Fibroblast of lung (primary cell): Measurements from ENCODE around the gene MYBL2. TPM values are rescaled to one million over a fixed set of nuclear protein-coding genes. Genes with fewer than 3 reads are reported as not detected.

Source experiments
- DNase-seq, 2 donors: peaks; one replicate each; pipeline versions ENCODE4 v3.0.0 to v3.0.0-alpha.2; 2010; ENCODE audit warnings: low read depth in 2 of 2
- H2AFZ ChIP-seq: 2 replicates; pipeline ENCODE4 v1.5.1; 2012; ENCODE audit warnings: low read length, control low read depth, inconsistent platforms
- H3K27ac ChIP-seq: 2 replicates; pipeline ENCODE4 v1.5.1; 2011; ENCODE audit warnings: low read length, control low read depth; ENCODE audit not compliant: insufficient read depth
- H3K27me3 ChIP-seq: 2 replicates; pipeline ENCODE4 v1.5.1; 2011; ENCODE audit warnings: mild to moderate bottlenecking, low read length; ENCODE audit not compliant: control insufficient read depth, insufficient read depth
- H3K36me3 ChIP-seq: 2 replicates; pipeline ENCODE4 v1.5.1; 2011; ENCODE audit warnings: low read length; ENCODE audit not compliant: control insufficient read depth, insufficient read depth
- H3K4me1 ChIP-seq: 2 replicates; pipeline ENCODE4 v1.5.1; 2011; ENCODE audit warnings: low read length; ENCODE audit not compliant: control insufficient read depth, insufficient read depth; ENCODE audit errors: extremely low read depth
- H3K4me2 ChIP-seq: 2 replicates; pipeline ENCODE4 v1.5.1; 2011; ENCODE audit warnings: low read length, control low read depth; ENCODE audit not compliant: insufficient read depth; ENCODE audit errors: extremely low read depth
- H3K4me3 ChIP-seq, 4 experiments: fragments of 200-600 bp in 1 of 4; sonication (generic) in 1 of 4; replicated peaks in 1 of 4; 2 replicates each; pipeline ENCODE4 v1.5.1; 2011 to 2016; ENCODE audit warnings: low read length in 4 of 4, low read depth in 3 of 4, mild to moderate bottlenecking in 3 of 4, control low read depth in 2 of 4, inconsistent platforms in 1 of 4, mixed read lengths in 1 of 4; ENCODE audit not compliant: insufficient read depth in 1 of 4; ENCODE audit errors: control extremely low read depth in 1 of 4
- H3K79me2 ChIP-seq: 2 replicates; pipeline ENCODE4 v1.5.1; 2012; ENCODE audit warnings: mild to moderate bottlenecking, low read length, inconsistent platforms; ENCODE audit not compliant: control insufficient read depth, insufficient read depth
- H3K9ac ChIP-seq: 2 replicates; pipeline ENCODE4 v1.5.1; 2011; ENCODE audit warnings: mild to moderate bottlenecking, low read length, control low read depth; ENCODE audit not compliant: insufficient read depth
- H3K9me3 ChIP-seq: 2 replicates; pipeline ENCODE4 v1.5.1; 2012; ENCODE audit warnings: low read depth, low read length; ENCODE audit not compliant: control insufficient read depth, insufficient read depth
- H4K20me1 ChIP-seq: 2 replicates; pipeline ENCODE4 v1.5.1; 2011; ENCODE audit warnings: low read length; ENCODE audit not compliant: control insufficient read depth, insufficient read depth; ENCODE audit errors: extremely low read depth
- EZH2 ChIP-seq: IDR thresholded peaks from 2 replicates; pipeline ENCODE4 v1.5.1; 2012; ENCODE audit warnings: low read length, control low read depth, mild to moderate bottlenecking; ENCODE audit errors: missing control alignments
- polyA plus RNA-seq, 2 donors: library from polyadenylated mRNA; depleted of rRNA in 1 of 2; stranded (reverse) in 1 of 2; unstranded in 1 of 2; fragments of >200 nt; gene quantifications; 2 replicates each; pipeline ENCODE4 v1.2.1, GENCODE V29; 2011 to 2012; ENCODE audit warnings: missing spikeins in 1 of 2
- total RNA-seq: library from RNA; depleted of rRNA; stranded (reverse); fragments of >200 nt; gene quantifications from 2 replicates; pipeline ENCODE4 v1.2.1, GENCODE V29; 2014
- TF ChIP-seq, protein P1 (sequence below), 2 donors: IDR thresholded peaks in 1 of 2; conservative IDR thresholded peaks in 1 of 2; 1 replicate in 1 of 2; 2 replicates in 1 of 2; pipeline ENCODE4 v1.5.1; 2011 to 2012; ENCODE audit warnings: low read length in 2 of 2, control low read depth in 1 of 2, inconsistent platforms in 1 of 2, low read depth in 1 of 2, mild to moderate bottlenecking in 1 of 2

Gene MYBL2
- total and polyA plus RNA-seq, 2 donors (not counting 1 experiment from before 2014, with no cell fraction given): 1.2 to 2.7 TPM

DNA sequence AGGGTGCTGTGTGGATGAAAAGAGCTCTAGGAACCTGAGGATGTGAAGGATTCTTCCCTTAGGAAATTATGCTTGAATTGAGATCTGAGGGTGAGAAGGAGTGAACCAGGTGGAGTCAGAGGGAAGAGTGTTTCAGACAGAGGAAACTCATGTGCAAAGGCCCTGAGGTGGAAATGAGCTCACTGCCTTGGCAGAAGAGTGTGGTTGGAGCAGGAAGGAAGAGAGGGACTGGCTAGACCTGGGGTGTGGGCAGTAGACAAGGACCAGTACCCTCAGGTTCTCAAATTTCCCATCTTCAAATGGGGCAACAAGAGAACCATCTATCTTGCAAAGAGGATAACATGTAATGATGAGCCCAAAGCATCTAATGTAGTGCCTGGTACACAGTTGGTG lies 83.9 kb downstream of the MYBL2 start:
- Histone ChIP-seq H3K9me3 (no peaks in the 10 kb centered on the region), H3K27me3 (no peaks in the 10 kb centered on the region), H3K79me2 (no peaks in the 10 kb centered on the region), H3K4me2 (no peak overlapping the region), H3K9ac (no peak overlapping the region), H3K36me3 (no peaks in the 10 kb centered on the region), H4K20me1 (no peaks in the 10 kb centered on the region), H3K4me3 (no peak overlapping the region), H3K4me1 (peaks cover 13% of the 10 kb centered on the region), H2AFZ (no peak overlapping the region), H3K27ac (no peak overlapping the region)
- TF ChIP-seq, protein P1, sequence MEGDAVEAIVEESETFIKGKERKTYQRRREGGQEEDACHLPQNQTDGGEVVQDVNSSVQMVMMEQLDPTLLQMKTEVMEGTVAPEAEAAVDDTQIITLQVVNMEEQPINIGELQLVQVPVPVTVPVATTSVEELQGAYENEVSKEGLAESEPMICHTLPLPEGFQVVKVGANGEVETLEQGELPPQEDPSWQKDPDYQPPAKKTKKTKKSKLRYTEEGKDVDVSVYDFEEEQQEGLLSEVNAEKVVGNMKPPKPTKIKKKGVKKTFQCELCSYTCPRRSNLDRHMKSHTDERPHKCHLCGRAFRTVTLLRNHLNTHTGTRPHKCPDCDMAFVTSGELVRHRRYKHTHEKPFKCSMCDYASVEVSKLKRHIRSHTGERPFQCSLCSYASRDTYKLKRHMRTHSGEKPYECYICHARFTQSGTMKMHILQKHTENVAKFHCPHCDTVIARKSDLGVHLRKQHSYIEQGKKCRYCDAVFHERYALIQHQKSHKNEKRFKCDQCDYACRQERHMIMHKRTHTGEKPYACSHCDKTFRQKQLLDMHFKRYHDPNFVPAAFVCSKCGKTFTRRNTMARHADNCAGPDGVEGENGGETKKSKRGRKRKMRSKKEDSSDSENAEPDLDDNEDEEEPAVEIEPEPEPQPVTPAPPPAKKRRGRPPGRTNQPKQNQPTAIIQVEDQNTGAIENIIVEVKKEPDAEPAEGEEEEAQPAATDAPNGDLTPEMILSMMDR (conservative IDR thresholded peaks at IDR 0.05 in 1 of 2, IDR thresholded peaks at IDR 0.05 in 1 of 2; ENCODE audit: low read depth in 1 of 2, low read length in 2 of 2): no peak
- TF ChIP-seq EZH2: no peak
- no peak for DNase-seq

DNA sequence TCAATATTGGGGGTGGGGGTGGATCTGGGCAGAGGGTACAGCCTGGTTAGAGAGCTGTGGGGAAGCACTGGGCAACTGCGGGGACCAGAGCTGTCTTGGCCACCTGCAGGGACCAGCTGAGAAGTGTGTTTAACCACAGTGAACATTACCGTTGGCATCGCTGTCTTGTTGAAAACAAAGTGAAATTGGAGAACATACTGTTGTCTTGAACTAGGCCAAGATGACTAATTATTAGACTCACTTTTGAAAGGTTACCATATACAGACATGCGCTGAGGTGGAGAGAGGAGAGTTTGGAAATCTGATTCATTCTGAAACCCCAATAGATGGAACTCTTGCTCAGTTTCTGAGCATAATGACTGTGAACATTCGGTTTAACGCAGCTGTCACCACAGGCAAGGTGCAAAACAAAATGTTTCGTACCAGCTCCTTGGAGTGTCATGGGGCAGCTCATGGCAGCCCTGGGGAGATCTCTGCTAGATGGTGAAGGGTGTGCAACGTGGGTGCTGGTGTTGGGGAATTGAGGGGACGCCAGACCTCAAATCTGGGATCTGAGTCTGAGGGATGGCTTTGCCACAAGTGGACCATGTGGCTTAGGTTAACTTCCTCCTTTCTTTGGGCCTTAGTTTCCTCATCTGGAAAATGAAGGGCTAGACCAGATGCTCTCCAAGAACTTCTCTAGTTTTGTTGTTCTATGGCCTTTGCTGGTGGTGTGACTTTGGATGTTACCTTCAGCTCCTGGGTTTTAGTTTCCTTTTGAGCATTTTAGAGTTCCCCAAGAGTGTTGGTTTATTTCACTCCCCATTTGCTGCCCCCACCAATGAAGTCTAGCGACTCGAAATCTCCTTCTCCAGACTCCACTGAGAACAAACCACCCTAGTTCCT lies 84.5 kb downstream of the MYBL2 start:
- Histone ChIP-seq H3K4me1 (peaks cover 13% of the 10 kb centered on the region), H3K27ac (peak overlapping the region; percentile 23), H3K79me2 (no peaks in the 10 kb centered on the region), H2AFZ (no peak overlapping the region), H3K4me3 (no peak overlapping the region), H3K9me3 (no peaks in the 10 kb centered on the region), H3K36me3 (no peaks in the 10 kb centered on the region), H4K20me1 (no peaks in the 10 kb centered on the region), H3K27me3 (no peaks in the 10 kb centered on the region), H3K4me2 (no peak overlapping the region), H3K9ac (no peak overlapping the region)
- DNase-seq: peak; percentile 93
- no peak for TF ChIP-seq EZH2
- TF ChIP-seq, protein P1 (conservative IDR thresholded peaks at IDR 0.05 in 1 of 2, IDR thresholded peaks at IDR 0.05 in 1 of 2; ENCODE audit: low read depth in 1 of 2, low read length in 2 of 2): peak in 1 of 2 donors; percentile 8

DNA sequence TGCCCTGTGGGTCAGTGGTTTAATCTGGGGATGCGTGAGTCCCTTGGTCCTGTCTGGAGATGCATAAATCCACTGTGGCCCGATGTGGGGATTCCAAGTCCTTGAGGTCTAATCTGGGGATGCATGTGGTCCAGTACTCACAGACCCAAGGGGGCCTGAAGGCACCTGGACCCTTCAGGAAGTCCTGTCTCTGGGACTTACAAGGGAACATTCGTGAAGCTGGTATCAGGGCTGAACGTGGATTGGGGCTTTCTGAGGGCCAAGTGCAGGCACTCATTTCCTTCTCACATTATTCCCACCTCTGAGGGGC lies 85.1 kb downstream of the MYBL2 start:
- Histone ChIP-seq H3K9me3 (no peaks in the 10 kb centered on the region), H3K4me2 (no peak overlapping the region), H4K20me1 (no peaks in the 10 kb centered on the region), H3K79me2 (no peaks in the 10 kb centered on the region), H3K9ac (no peak overlapping the region), H3K4me3 (no peak overlapping the region), H2AFZ (no peak overlapping the region), H3K36me3 (no peaks in the 10 kb centered on the region), H3K27ac (peak overlapping the region; percentile 4), H3K4me1 (peaks cover 13% of the 10 kb centered on the region), H3K27me3 (no peaks in the 10 kb centered on the region)
- TF ChIP-seq EZH2: no peak
- TF ChIP-seq, protein P1 (conservative IDR thresholded peaks at IDR 0.05 in 1 of 2, IDR thresholded peaks at IDR 0.05 in 1 of 2; ENCODE audit: low read depth in 1 of 2, low read length in 2 of 2): no peak
- DNase-seq: no peak
